ENCODE data around the gene PCP2. TPM values are rescaled to one million over a fixed set of nuclear protein-coding genes. Genes with fewer than 3 reads are reported as not detected.

PCP2 gene
- total and polyA plus RNA-seq, 2 of the 8 experiments (the other 6 are each of a cell fraction or from before 2014, with no cell fraction given), result not detected

DNA sequence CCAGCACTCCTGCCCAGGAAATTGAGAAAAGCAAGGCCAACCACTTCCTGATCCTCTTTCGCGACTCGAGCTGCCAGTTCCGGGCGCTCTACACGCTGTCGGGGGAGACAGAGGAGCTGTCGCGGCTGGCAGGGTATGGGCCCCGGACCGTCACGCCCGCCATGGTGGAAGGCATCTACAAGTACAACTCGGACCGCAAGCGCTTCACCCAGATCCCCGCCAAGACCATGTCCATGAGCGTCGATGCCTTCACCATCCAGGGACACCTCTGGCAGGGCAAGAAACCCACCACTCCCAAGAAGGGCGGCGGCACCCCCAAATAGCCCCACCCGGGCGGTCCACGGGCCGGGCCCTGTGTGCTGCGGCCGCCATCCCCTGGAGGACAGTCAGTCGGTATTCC is 15.8 kb downstream of the PCP2 start:
- CTCF ChIA-PET (ENCODE audit: partially characterized antibody), result interaction anchor here (1.1 kb wide), 1 partner anchor 244 kb away, joined by 3 read pairs; no protein-coding TSS in a partner anchor
- no peaks in the 10 kb centered on the region for H3K23me2 ChIP-seq (ENCODE audit: low read depth, low read length)
- peaks cover 3 to 48% (median 20%) of the 10 kb centered on the region in 4 experiments; a peak in 6 of 8 replicates for H3K36me3 ChIP-seq (ENCODE audit: control insufficient read depth in 2 of 4, insufficient read depth in 4 of 4, low read length in 3 of 4)
- H2BK120ac ChIP-seq (replicated peaks; ENCODE audit: low read depth, low read length), result no peak overlapping the region
- no peak overlapping the region for H2BK5ac ChIP-seq (ENCODE audit: low read depth, low read length)
- H4K5ac ChIP-seq (ENCODE audit: insufficient read length, low read depth, low read length), result no peak overlapping the region
- no peak overlapping the region for H3K4me3 ChIP-seq (ENCODE audit: extremely low read depth in 1 of 4, insufficient read depth in 2 of 4, low read depth in 3 of 4, low read length in 4 of 4)
- H3K56ac ChIP-seq (replicated peaks; ENCODE audit: insufficient read length, low read depth, low read length), result no peak overlapping the region
- DNase-seq (ENCODE audit: low read depth in 1 of 2, low spot score in 2 of 2) (no peak), FAIRE-seq (no peak)
- no peak overlapping the region for H3K18ac ChIP-seq (ENCODE audit: extremely low read depth, low read length)
- WGBS, 2 experiments (ENCODE audit: extremely low coverage in 1 of 2, insufficient coverage in 1 of 2, insufficient read length in 1 of 2, insufficient replicate concordance in 2 of 2, low coverage in 1 of 2, low lambda C conversion rate in 2 of 2, missing lambda C conversion rate in 1 of 2), result 93% methylated on average over 25 of the region's 28 CpGs; no CpG with 5 or more reads in 1 of the 2 experiments
- H4K20me1 ChIP-seq (replicated peaks in 1 of 2; ENCODE audit: control insufficient read depth in 1 of 2, insufficient read depth in 2 of 2, low read length in 2 of 2), result peaks cover 6 to 14% of the 10 kb centered on the region in 2 experiments
- POLR2A ChIA-PET (ENCODE audit: partially characterized antibody), result interaction anchor here (1.1 to 4.3 kb wide), 4 partner anchors 10 to 63 kb away, joined by 3 to 29 read pairs (median 3); no protein-coding TSS in a partner anchor
- H3K79me1 ChIP-seq (ENCODE audit: low read depth, low read length), result no peaks in the 10 kb centered on the region; the same call in 1 of the 2 replicates
- H2BK20ac ChIP-seq (ENCODE audit: low read length), result no peak overlapping the region
- H2BK12ac ChIP-seq (ENCODE audit: low read depth, low read length), result no peak overlapping the region
- H4K91ac ChIP-seq (replicated peaks; ENCODE audit: insufficient read length, low read length), result no peak overlapping the region
- H3K9ac ChIP-seq (replicated peaks in 1 of 4; ENCODE audit: extremely low read depth in 1 of 4, low read depth in 3 of 4, low read length in 3 of 4), result no peak overlapping the region
- H3K4ac ChIP-seq (replicated peaks; ENCODE audit: insufficient read length, low read depth, low read length), result no peak overlapping the region
- H3K4me1 ChIP-seq (replicated peaks in 1 of 4; ENCODE audit: control insufficient read depth in 3 of 4, insufficient read depth in 4 of 4, low read length in 3 of 4), result no peaks in the 10 kb centered on the region
- no peak overlapping the region for H3K14ac ChIP-seq (ENCODE audit: insufficient read length)
- no peak overlapping the region for H2AK5ac ChIP-seq (ENCODE audit: low read depth, low read length)
- no peak overlapping the region for H3K4me2 ChIP-seq (ENCODE audit: insufficient read depth in 1 of 2, low read depth in 2 of 2, low read length in 2 of 2)
- no peak overlapping the region for H2AFZ ChIP-seq (ENCODE audit: low read length)
- H3K9me3 ChIP-seq (ENCODE audit: insufficient read depth in 2 of 2, low read depth in 1 of 2, low read length in 1 of 2), result no peaks in the 10 kb centered on the region
- H3K27ac ChIP-seq (ENCODE audit: low read depth, low read length), result no peak overlapping the region
- no peaks in the 10 kb centered on the region for H3K27me3 ChIP-seq (replicated peaks in 1 of 4; ENCODE audit: control insufficient read depth in 3 of 4, extremely low read depth in 1 of 4, insufficient read depth in 3 of 4, low read length in 3 of 4)
- H4K8ac ChIP-seq (ENCODE audit: extremely low read depth, insufficient read depth, low read length), result no peak overlapping the region
- H3K79me2 ChIP-seq (ENCODE audit: control insufficient read depth in 1 of 2, insufficient read depth in 2 of 2, low read length in 2 of 2), result no peaks in the 10 kb centered on the region
- H2BK15ac ChIP-seq (ENCODE audit: low read length), result no peak overlapping the region
- H3K23ac ChIP-seq (ENCODE audit: insufficient read length), result no peak overlapping the region
- no peak for TF ChIP-seq KDM5A (IDR thresholded peaks at IDR 0.05; ENCODE audit: low read length)
- no peak for TF ChIP-seq PHF8 (conservative IDR thresholded peaks at IDR 0.05; ENCODE audit: low read depth, low read length)
- TF ChIP-seq SRF (IDR thresholded peaks at IDR 0.05; ENCODE audit: low read depth, low read length), result no peak
- no peak for TF ChIP-seq SIRT6 (IDR thresholded peaks at IDR 0.05; ENCODE audit: low read length)
- TF ChIP-seq, protein P1, sequence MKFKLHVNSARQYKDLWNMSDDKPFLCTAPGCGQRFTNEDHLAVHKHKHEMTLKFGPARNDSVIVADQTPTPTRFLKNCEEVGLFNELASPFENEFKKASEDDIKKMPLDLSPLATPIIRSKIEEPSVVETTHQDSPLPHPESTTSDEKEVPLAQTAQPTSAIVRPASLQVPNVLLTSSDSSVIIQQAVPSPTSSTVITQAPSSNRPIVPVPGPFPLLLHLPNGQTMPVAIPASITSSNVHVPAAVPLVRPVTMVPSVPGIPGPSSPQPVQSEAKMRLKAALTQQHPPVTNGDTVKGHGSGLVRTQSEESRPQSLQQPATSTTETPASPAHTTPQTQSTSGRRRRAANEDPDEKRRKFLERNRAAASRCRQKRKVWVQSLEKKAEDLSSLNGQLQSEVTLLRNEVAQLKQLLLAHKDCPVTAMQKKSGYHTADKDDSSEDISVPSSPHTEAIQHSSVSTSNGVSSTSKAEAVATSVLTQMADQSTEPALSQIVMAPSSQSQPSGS (IDR thresholded peaks at IDR 0.05; ENCODE audit: low read length), result no peak
- TF ChIP-seq YY1 (IDR thresholded peaks at IDR 0.05; ENCODE audit: low read depth, low read length), result no peak
- TF ChIP-seq RFX5 (IDR thresholded peaks at IDR 0.05; ENCODE audit: borderline replicate concordance, low read depth, low read length), result no peak
- no peak for TF ChIP-seq CBX8 (IDR thresholded peaks at IDR 0.05; ENCODE audit: borderline replicate concordance, low read depth, low read length)
- TF ChIP-seq GABPA (IDR thresholded peaks at IDR 0.05; ENCODE audit: borderline replicate concordance, insufficient read depth, low read length), result no peak
- TF ChIP-seq, protein P2, sequence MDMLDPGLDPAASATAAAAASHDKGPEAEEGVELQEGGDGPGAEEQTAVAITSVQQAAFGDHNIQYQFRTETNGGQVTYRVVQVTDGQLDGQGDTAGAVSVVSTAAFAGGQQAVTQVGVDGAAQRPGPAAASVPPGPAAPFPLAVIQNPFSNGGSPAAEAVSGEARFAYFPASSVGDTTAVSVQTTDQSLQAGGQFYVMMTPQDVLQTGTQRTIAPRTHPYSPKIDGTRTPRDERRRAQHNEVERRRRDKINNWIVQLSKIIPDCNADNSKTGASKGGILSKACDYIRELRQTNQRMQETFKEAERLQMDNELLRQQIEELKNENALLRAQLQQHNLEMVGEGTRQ (IDR thresholded peaks at IDR 0.05; ENCODE audit: low read length), result no peak
- TF ChIP-seq JUND (IDR thresholded peaks at IDR 0.05; ENCODE audit: low read length), result no peak
- no peak for TF ChIP-seq CBX5 (IDR thresholded peaks at IDR 0.05; ENCODE audit: low read depth, low read length)
